Brain microvascular endothelial cell (primary cell): ENCODE measurements around the gene RPS8.
A peak's percentile ranks its signal among the peaks of the same experiment; 100 is the strongest.
"Not testable (repeated sequence)": the region's sequence is repeated elsewhere in the genome, so short reads cannot be mapped to it uniquely, and the experiment has no call there.

ENCODE experiments used
- DNase-seq: peaks from one replicate; pipeline ENCODE4 v3.0.0-alpha.2; 2020
- H3K27ac ChIP-seq: fragments of 250-450 bp; sonication (Bioruptor Pico); 2 replicates; pipeline ENCODE4 v1.5.1; 2020; ENCODE audit warnings: mild to moderate bottlenecking, moderate library complexity
- H3K27me3 ChIP-seq: fragments of 250-450 bp; sonication (Bioruptor Pico); replicated peaks from 2 replicates; pipeline ENCODE4 v1.5.1; 2020; ENCODE audit warnings: mild to moderate bottlenecking
- H3K36me3 ChIP-seq: fragments of 250-450 bp; sonication (Bioruptor Pico); replicated peaks from 2 replicates; pipeline ENCODE4 v1.5.1; 2020; ENCODE audit warnings: mild to moderate bottlenecking
- H3K4me3 ChIP-seq: 2 replicates; pipeline ENCODE4 v1.5.1; 2011; ENCODE audit warnings: low read depth, mild to moderate bottlenecking, control low read depth, low read length, moderate library complexity
- CTCF ChIP-seq: IDR thresholded peaks from 2 replicates; pipeline ENCODE4 v1.5.1; 2011; ENCODE audit warnings: low read depth, mild to moderate bottlenecking, moderate library complexity, low read length, control low read depth, inconsistent platforms; ENCODE audit errors: missing control alignments
- in situ Hi-C: cut with HindIII; loops from 2 replicates; pipeline ENCODE4 v1.10.0; 2017; ENCODE audit warnings: low sequenced_read_pairs, low pct_ligation_motif_present

Gene RPS8

GRCh38 chr1:44775078-44775929 lies at the start of gene RPS8:
TSS of gene RPS8 (plus strand) at chr1:44775540. CDS start at chr1:44775597, 57 bp downstream.
- Histone ChIP-seq H3K36me3 (peaks cover 41% of the 10 kb centered on the region), H3K27ac (peak within 1 kb of the TSS; percentile 95), H3K4me3 (peak within 1 kb of the TSS; percentile 95), H3K27me3 (no peaks in the 10 kb centered on the region)
- no peak for TF ChIP-seq CTCF
- in situ Hi-C loops: no loop called here
- peak; percentile 93 for DNase-seq

GRCh38 chr1:44730741-44731512 lies 44.4 kb upstream of the RPS8 start, which contains the start of gene RNU5D-1:
TSS of gene RNU5D-1 (minus strand) at chr1:44731170.
- TF ChIP-seq CTCF: peak; percentile 85
- peak within 1 kb of the TSS; percentile 100 for H3K27ac ChIP-seq
- no peaks in the 10 kb centered on the region for H3K36me3 ChIP-seq
- no peak within 1 kb of the TSS for H3K4me3 ChIP-seq
- no peaks in the 10 kb centered on the region for H3K27me3 ChIP-seq
- in situ Hi-C loops: no loop called here
- DNase-seq: peak; percentile 98

GRCh38 chr1:44733365-44733764 lies 42.0 kb upstream of the RPS8 start:
- Histone ChIP-seq H3K27ac (no peak overlapping the region), H3K36me3 (no peaks in the 10 kb centered on the region), H3K27me3 (no peaks in the 10 kb centered on the region), H3K4me3 (no peak overlapping the region)
- in situ Hi-C loops: no loop called here
- DNase-seq: peak; percentile 37
- no peak for TF ChIP-seq CTCF

GRCh38 chr1:44733784-44734183 lies 41.6 kb upstream of the RPS8 start:
- in situ Hi-C loops: no loop called here
- H3K4me3 ChIP-seq: no peak overlapping the region
- no peak overlapping the region for H3K27ac ChIP-seq
- no peaks in the 10 kb centered on the region for H3K27me3 ChIP-seq
- H3K36me3 ChIP-seq: no peaks in the 10 kb centered on the region
- TF ChIP-seq CTCF: no peak
- no peak for DNase-seq

- Histone ChIP-seq H3K27ac (no peak overlapping the region), H3K27me3 (no peaks in the 10 kb centered on the region), H3K4me3 (no peak overlapping the region), H3K36me3 (no peaks in the 10 kb centered on the region)
- in situ Hi-C loops: no loop called here
- DNase-seq: no peak
- TF ChIP-seq CTCF: no peak
Observed at GRCh38 chr1:44735992-44736391, 39.3 kb upstream of the RPS8 start.

- H3K4me3 ChIP-seq: peak overlapping the region; percentile 89
- in situ Hi-C loops: not testable (repeated sequence)
Observed at GRCh38 chr1:44738953-44739306, 36.4 kb upstream of the RPS8 start.

More at GRCh38 chr1:44738953-44739306, 36.4 kb upstream of the RPS8 start:
- not testable (repeated sequence) for H3K27me3 ChIP-seq, DNase-seq, H3K36me3 ChIP-seq
- peak overlapping the region; percentile 42 for H3K27ac ChIP-seq
